HG03571 (cell line): ENCODE measurements around the gene LAMB4.

Experiments
- ATAC-seq: cut with Tn5 transposase; IDR thresholded peaks from one replicate; pipeline ENCODE4 v1.9.1; 2021; ENCODE audit not compliant: unreplicated experiment

LAMB4 gene

GRCh38 chr7:107973861-107974260 is 156.3 kb downstream of the LAMB4 start:
- no peak for ATAC-seq
